K562 (cell line): Measurements from ENCODE around the gene DCST1. TPM values are rescaled to one million over a fixed set of nuclear protein-coding genes. Genes with fewer than 3 reads are reported as not detected.
A peak's percentile ranks its signal among the peaks of the same experiment; 100 is the strongest.

Source experiments
- CAMTA2 ChIP-seq: fragments of 250-450 bp; sonication (Bioruptor Pico); conservative IDR thresholded peaks from 2 replicates; pipeline ENCODE4 v1.5.1; 2022
- DACH1 ChIP-seq: fragments of 450-650 bp; IDR thresholded peaks from 2 replicates; pipeline ENCODE4 v1.6.1; 2018; ENCODE audit not compliant: partially characterized antibody
- E2F6 ChIP-seq, 2 experiments: IDR thresholded peaks; 2 replicates each; pipeline ENCODE4 v1.6.1; 2011; ENCODE audit warnings: borderline replicate concordance in 1 of 2, control low read depth in 1 of 2, low read depth in 1 of 2, low read length in 1 of 2, mild to moderate bottlenecking in 1 of 2, mixed read lengths in 1 of 2, moderate library complexity in 1 of 2; ENCODE audit not compliant: insufficient read depth in 1 of 2, insufficient read length in 1 of 2, poor library complexity in 1 of 2, severe bottlenecking in 1 of 2; ENCODE audit errors: extremely low read depth in 1 of 2
- EZH2 ChIP-seq: IDR thresholded peaks from 2 replicates; pipeline ENCODE4 v1.6.1; 2012; ENCODE audit warnings: low read depth, mild to moderate bottlenecking, inconsistent platforms, low read length, borderline replicate concordance
- IRF1 ChIP-seq: sonication (generic); formaldehyde crosslinking; IDR thresholded peaks from 2 replicates; pipeline ENCODE4 v1.8.0; 2022; ENCODE audit warnings: missing genetic modification reagents, mild to moderate bottlenecking, borderline replicate concordance
- JUN ChIP-seq, 2 experiments: sonication (generic) in 1 of 2; formaldehyde crosslinking in 1 of 2; IDR thresholded peaks; 2 replicates each; pipeline versions ENCODE4 v1.6.1 to v1.8.0; 2012 to 2022; ENCODE audit warnings: borderline replicate concordance in 2 of 2, mild to moderate bottlenecking in 2 of 2, improper control_type of control experiment in 1 of 2, low read depth in 1 of 2, low read length in 1 of 2, missing genetic modification reagents in 1 of 2
- MCM2 ChIP-seq: fragments of 450-650 bp; IDR thresholded peaks from 2 replicates; pipeline ENCODE4 v1.6.1; 2017; ENCODE audit warnings: low read depth, mild to moderate bottlenecking
- POLR3A ChIP-seq: IDR thresholded peaks from 2 replicates; pipeline ENCODE4 v1.6.1; 2011; ENCODE audit warnings: borderline replicate concordance, mild to moderate bottlenecking, moderate library complexity; ENCODE audit not compliant: insufficient read length, insufficient read depth; ENCODE audit errors: extremely low read depth
- PTRF ChIP-seq: fragments of 450-650 bp; IDR thresholded peaks from 2 replicates; pipeline ENCODE4 v1.6.1; 2016; ENCODE audit warnings: mild to moderate bottlenecking, missing genetic modification characterization, missing compliant biosample characterization
- REST ChIP-seq, 2 experiments: fragments of 450-650 bp; formaldehyde crosslinking in 1 of 2; IDR thresholded peaks; 2 replicates each; pipeline versions ENCODE4 v1.4.0 to v1.6.1; 2014 to 2020; ENCODE audit warnings: mild to moderate bottlenecking in 2 of 2, borderline replicate concordance in 1 of 2, low read depth in 1 of 2
- SMARCB1 ChIP-seq: IDR thresholded peaks from 2 replicates; pipeline ENCODE4 v1.6.1; 2011; ENCODE audit warnings: improper control_type of control experiment, low read depth; ENCODE audit not compliant: insufficient read length
- TAL1 ChIP-seq: fragments of 450-650 bp; IDR thresholded peaks from 2 replicates; pipeline ENCODE4 v1.6.1; 2016; ENCODE audit warnings: mild to moderate bottlenecking
- ZBED1 ChIP-seq: IDR thresholded peaks from 2 replicates; pipeline ENCODE4 v1.6.1; 2014
- ZNF274 ChIP-seq: IDR thresholded peaks from 2 replicates; pipeline ENCODE4 v1.6.1; 2011; ENCODE audit warnings: low read depth, mild to moderate bottlenecking, low read length, moderate library complexity, borderline replicate concordance
- ZNF699 ChIP-seq: fragments of 250-450 bp; sonication (Bioruptor Pico); IDR thresholded peaks from 2 replicates; pipeline ENCODE4 v1.8.0; 2021; ENCODE audit warnings: mild to moderate bottlenecking, moderate library complexity; ENCODE audit not compliant: insufficient replicate concordance
- ZNF830 ChIP-seq: fragments of 250-450 bp; sonication (Bioruptor Pico); IDR thresholded peaks from 2 replicates; pipeline ENCODE4 v1.5.0; 2021; ENCODE audit warnings: mild to moderate bottlenecking
- polyA plus RNA-seq, 8 experiments: library from polyadenylated mRNA; depleted of rRNA in 4 of 8; stranded (reverse) in 5 of 8; unstranded in 3 of 8; fragments of >200 nt; fragmentation: Nextera tagmentation in 2 of 8; fragmentation: Illumina TruSeq in 1 of 8; extraction: Ambion mirVana in 2 of 8; extraction: Trizol in 1 of 8; gene quantifications; 2 replicates each; pipeline versions ENCODE4 v1.2.1 to v1.2.3, GENCODE V29; 2011 to 2014; ENCODE audit warnings: inconsistent platforms in 1 of 8, missing spikeins in 1 of 8
- total RNA-seq, 7 experiments: library from RNA; depleted of rRNA in 6 of 7; stranded (reverse); fragments of >200 nt in 6 of 7; fragmentation: Illumina TruSeq in 2 of 7; extraction: Trizol in 2 of 7; gene quantifications; 2 replicates each; pipeline versions ENCODE4 v1.2.1 to v1.2.3, GENCODE V29; 2011 to 2021; ENCODE audit warnings: low replicate concordance in 1 of 7

DCST1 gene
- total and polyA plus RNA-seq, 9 of the 15 experiments (the other 6 are each of a cell fraction or from before 2014, with no cell fraction given), result not detected

GRCh38 chr1:155044812-155045657 is 11.4 kb downstream of the DCST1 start (continued):
- TF ChIP-seq REST (IDR thresholded peaks at IDR 0.05; ENCODE audit: borderline replicate concordance) (peak; percentile 75), REST (CRISPR knock-in tag; IDR thresholded peaks at IDR 0.05; ENCODE audit: low read depth) (no peak), PTRF (tag) (no peak), EZH2 (no peak), E2F6 (IDR thresholded peaks at IDR 0.05; ENCODE audit: borderline replicate concordance in 1 of 2, extremely low read depth in 1 of 2, insufficient read depth in 1 of 2, insufficient read length in 1 of 2, low read depth in 1 of 2, low read length in 1 of 2, poor library complexity in 1 of 2, severe bottlenecking in 1 of 2) (peak in 1 of 2 experiments; percentile 14), SMARCB1 (no peak), ZNF830 (no peak), ZBED1 (no peak), POLR3A (no peak), JUN (IDR thresholded peaks at IDR 0.05; ENCODE audit: borderline replicate concordance, low read depth, low read length) (peak; percentile 53; the same call in 1 of the 2 replicates), JUN (CRISPR knock-in tag; IDR thresholded peaks at IDR 0.05; ENCODE audit: borderline replicate concordance) (no peak), DACH1 (no peak), IRF1 (CRISPR knock-in tag) (no peak), ZNF699 (no peak), TAL1 (no peak), MCM2 (no peak), CAMTA2 (no peak), ZNF274 (no peak)
